A673 (cell line): ENCODE data around the gene CCDC160. TPM values are rescaled to one million over a fixed set of nuclear protein-coding genes. Genes with fewer than 3 reads are reported as not detected.
"Not testable (repeated sequence)": the region's sequence is repeated elsewhere in the genome, so short reads cannot be mapped to it uniquely, and the experiment has no call there.

Experiments used
- BruUV-seq: library from RNA; stranded (reverse); fragments of 400-500 nt; replicated peaks from 2 replicates; lab custom pipeline; 2021; lab: Mats Ljungman, UMichigan
- CTCF ChIA-PET: fragments of 300-600 bp; sonication (Branson Sonifier 250); formaldehyde crosslinking; loops from one replicate; lab custom pipeline; 2022; ENCODE audit warnings: antibody characterized with exemption; lab: Charles Lee
- POLR2A ChIA-PET: fragments of 300-600 bp; sonication (Branson Sonifier 250); formaldehyde crosslinking; loops from one replicate; lab custom pipeline; 2022; ENCODE audit warnings: antibody characterized with exemption; ENCODE audit not compliant: low non-redundant PET; lab: Charles Lee
- DNase-seq: peaks from one replicate; pipeline ENCODE4 v3.0.0-alpha.2; 2015; ENCODE audit warnings: low spot score
- H3K27ac ChIP-seq: fragments of 200-600 bp; sonication (generic); 2 replicates; pipeline ENCODE4 v1.5.1; 2016; ENCODE audit warnings: mixed run types, low read depth, mild to moderate bottlenecking, mixed read lengths, antibody characterized with exemption, low read length; ENCODE audit not compliant: poor library complexity, severe bottlenecking
- H3K27me3 ChIP-seq: fragments of 200-600 bp; sonication (generic); replicated peaks from 2 replicates; pipeline ENCODE4 v1.6.1; 2017; ENCODE audit warnings: mixed run types, low read depth, mild to moderate bottlenecking, mixed read lengths, antibody characterized with exemption, low read length; ENCODE audit not compliant: insufficient read depth, poor library complexity
- H3K36me3 ChIP-seq: fragments of 200-600 bp; sonication (generic); 2 replicates; pipeline ENCODE4 v1.6.1; 2016; ENCODE audit warnings: mixed run types, mild to moderate bottlenecking, mixed read lengths, antibody characterized with exemption, low read length; ENCODE audit not compliant: insufficient read depth, poor library complexity, severe bottlenecking
- H3K4me1 ChIP-seq: fragments of 200-600 bp; sonication (generic); 2 replicates; pipeline ENCODE4 v1.6.1; 2017; ENCODE audit warnings: mixed run types, mild to moderate bottlenecking, mixed read lengths, antibody characterized with exemption, low read length; ENCODE audit not compliant: insufficient read depth, poor library complexity, severe bottlenecking
- H3K4me3 ChIP-seq: fragments of 200-600 bp; sonication (generic); 2 replicates; pipeline ENCODE4 v1.5.1; 2016; ENCODE audit warnings: low read depth, mixed run types, mild to moderate bottlenecking, mixed read lengths, low read length; ENCODE audit not compliant: poor library complexity, severe bottlenecking
- H3K9me3 ChIP-seq: fragments of 200-600 bp; sonication (generic); 2 replicates; pipeline ENCODE4 v1.6.1; 2016; ENCODE audit warnings: mixed run types, low read depth, mild to moderate bottlenecking, mixed read lengths, antibody characterized with exemption, low read length; ENCODE audit not compliant: poor library complexity, severe bottlenecking
- EZH2 ChIP-seq: fragments of 200-600 bp; sonication (generic); IDR thresholded peaks from 2 replicates; pipeline ENCODE4 v1.6.1; 2017; ENCODE audit warnings: borderline replicate concordance, low read depth, mild to moderate bottlenecking, mixed read lengths, antibody characterized with exemption, low read length; ENCODE audit not compliant: poor library complexity, severe bottlenecking
- intact Hi-C: fragments of 100-400 bp; cut with micrococcal nuclease; formaldehyde crosslinking; loops from one replicate; pipeline ENCODE4 v1.10.0; 2022; ENCODE audit not compliant: unreplicated experiment
- total RNA-seq: library from RNA; stranded (reverse); gene quantifications from 2 replicates; pipeline ENCODE4 v1.2.3, GENCODE V29; 2021
- TF ChIP-seq, protein P1 (sequence below): fragments of 300-800, 200-600 bp; sonication (generic); conservative IDR thresholded peaks from 2 replicates; pipeline ENCODE4 v1.5.1; 2017; ENCODE audit warnings: low read depth, mild to moderate bottlenecking, antibody characterized with exemption, low read length, moderate library complexity, mixed read lengths

The CCDC160 gene
- total RNA-seq, 1 experiment from 2014 or later, result not detected

DNA sequence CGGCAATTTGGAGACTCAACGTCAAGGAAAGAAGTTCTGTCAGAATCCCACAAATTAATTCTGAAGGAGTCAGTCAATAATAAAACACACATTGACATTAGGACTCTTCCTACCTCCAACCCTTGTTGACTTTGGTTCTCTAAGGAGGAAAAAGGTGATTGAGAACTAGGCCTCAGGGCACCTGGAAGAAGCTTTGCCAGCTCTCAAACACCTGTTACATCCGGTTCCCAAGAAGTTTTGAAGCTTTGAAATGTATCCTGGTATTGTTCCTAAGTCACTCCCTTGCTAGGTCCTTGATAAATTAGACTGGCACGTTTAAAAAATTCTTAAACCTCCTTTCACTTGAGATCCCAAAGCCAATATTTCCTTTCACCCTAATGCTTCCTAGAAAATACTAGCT is 1.7 kb upstream of the CCDC160 start:
- ChIA-PET POLR2A (no interaction called here), CTCF (no interaction called here)
- no peaks in the 10 kb centered on the region for H3K36me3 ChIP-seq
- no peak overlapping the region for H3K27ac ChIP-seq
- H3K9me3 ChIP-seq, result no peaks in the 10 kb centered on the region
- no peaks in the 10 kb centered on the region for H3K27me3 ChIP-seq
- intact Hi-C loops, result no loop called here
- TF ChIP-seq, protein P1, sequence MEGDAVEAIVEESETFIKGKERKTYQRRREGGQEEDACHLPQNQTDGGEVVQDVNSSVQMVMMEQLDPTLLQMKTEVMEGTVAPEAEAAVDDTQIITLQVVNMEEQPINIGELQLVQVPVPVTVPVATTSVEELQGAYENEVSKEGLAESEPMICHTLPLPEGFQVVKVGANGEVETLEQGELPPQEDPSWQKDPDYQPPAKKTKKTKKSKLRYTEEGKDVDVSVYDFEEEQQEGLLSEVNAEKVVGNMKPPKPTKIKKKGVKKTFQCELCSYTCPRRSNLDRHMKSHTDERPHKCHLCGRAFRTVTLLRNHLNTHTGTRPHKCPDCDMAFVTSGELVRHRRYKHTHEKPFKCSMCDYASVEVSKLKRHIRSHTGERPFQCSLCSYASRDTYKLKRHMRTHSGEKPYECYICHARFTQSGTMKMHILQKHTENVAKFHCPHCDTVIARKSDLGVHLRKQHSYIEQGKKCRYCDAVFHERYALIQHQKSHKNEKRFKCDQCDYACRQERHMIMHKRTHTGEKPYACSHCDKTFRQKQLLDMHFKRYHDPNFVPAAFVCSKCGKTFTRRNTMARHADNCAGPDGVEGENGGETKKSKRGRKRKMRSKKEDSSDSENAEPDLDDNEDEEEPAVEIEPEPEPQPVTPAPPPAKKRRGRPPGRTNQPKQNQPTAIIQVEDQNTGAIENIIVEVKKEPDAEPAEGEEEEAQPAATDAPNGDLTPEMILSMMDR, result no peak
- TF ChIP-seq EZH2, result no peak
- no peak overlapping the region for H3K4me3 ChIP-seq
- BruUV-seq, result no TSS peak
- no peak for DNase-seq
- H3K4me1 ChIP-seq, result no peaks in the 10 kb centered on the region

DNA sequence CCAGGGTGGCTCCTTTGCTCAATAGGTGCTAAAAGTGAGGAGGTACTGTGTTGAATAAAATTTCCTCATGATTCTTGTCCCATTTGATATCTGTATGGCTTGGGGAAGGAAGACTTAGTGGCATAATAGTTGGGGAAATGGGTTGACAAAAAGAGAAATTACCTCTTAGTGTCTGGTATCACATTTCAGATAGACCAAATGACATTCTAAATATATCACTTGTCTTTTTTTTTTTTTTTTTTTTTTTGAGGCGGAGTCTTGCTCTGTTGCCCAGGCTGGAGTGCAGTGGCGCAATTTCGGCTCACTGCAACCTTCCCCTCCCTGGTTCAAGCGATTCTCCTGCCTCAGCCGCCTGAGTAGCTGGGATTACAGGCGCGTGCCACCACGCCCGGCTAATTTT is 1.2 kb downstream of the CCDC160 start:
- H3K4me3 ChIP-seq, BruUV-seq, H3K36me3 ChIP-seq, POLR2A ChIA-PET, H3K9me3 ChIP-seq, DNase-seq, intact Hi-C loops, H3K27me3 ChIP-seq, H3K4me1 ChIP-seq, H3K27ac ChIP-seq, CTCF ChIA-PET: not testable (repeated sequence)

GRCh38 chrX:134239016-134239415 is 2.0 kb downstream of the CCDC160 start:
- Histone ChIP-seq H3K27me3 (no peaks in the 10 kb centered on the region), H3K4me1 (no peaks in the 10 kb centered on the region), H3K4me3 (no peak overlapping the region), H3K36me3 (no peaks in the 10 kb centered on the region), H3K27ac (no peak overlapping the region), H3K9me3 (no peaks in the 10 kb centered on the region)
- intact Hi-C loops, result no loop called here
- POLR2A ChIA-PET, result no interaction called here
- BruUV-seq, result no TSS peak
- CTCF ChIA-PET, result no interaction called here
- no peak for DNase-seq
- TF ChIP-seq, protein P1, result no peak
- no peak for TF ChIP-seq EZH2

DNA sequence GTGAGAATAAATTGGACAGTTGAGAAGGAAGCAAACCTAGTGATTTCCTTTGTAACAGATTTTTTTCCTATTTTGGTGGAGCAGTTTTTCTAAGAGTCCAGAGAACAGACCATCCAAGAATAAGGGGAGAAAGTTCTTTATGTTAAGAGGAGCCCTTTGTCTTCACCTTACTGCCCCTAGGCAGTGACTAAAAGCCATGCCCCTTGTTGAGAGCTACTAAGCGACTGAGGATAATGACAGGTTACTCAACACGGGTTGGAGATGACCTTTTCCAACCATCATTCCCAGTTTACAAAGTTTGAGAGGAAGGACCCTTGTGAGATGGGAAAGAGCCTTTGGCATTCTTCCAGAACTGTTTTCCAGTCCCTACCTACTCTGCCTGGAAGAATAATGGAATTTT is 3.2 kb downstream of the CCDC160 start:
- no peaks in the 10 kb centered on the region for H3K36me3 ChIP-seq
- TF ChIP-seq, protein P1, result no peak
- TF ChIP-seq EZH2, result no peak
- DNase-seq, result no peak
- H3K4me3 ChIP-seq, result no peak overlapping the region
- no peaks in the 10 kb centered on the region for H3K9me3 ChIP-seq
- CTCF ChIA-PET, result no interaction called here
- H3K4me1 ChIP-seq, result no peaks in the 10 kb centered on the region
- H3K27me3 ChIP-seq, result no peaks in the 10 kb centered on the region
- POLR2A ChIA-PET, result no interaction called here
- H3K27ac ChIP-seq, result no peak overlapping the region
- intact Hi-C loops, result no loop called here
- no TSS peak for BruUV-seq
